GM10266 (cell line): Measurements from ENCODE around the gene MOB3A.

Experiments used
- DNase-seq: peaks from one replicate; pipeline ENCODE4 v3.0.0; 2012; ENCODE audit errors: extremely low spot score
- CTCF ChIP-seq: IDR thresholded peaks from 2 replicates; pipeline ENCODE4 v1.5.1; 2012; ENCODE audit warnings: mild to moderate bottlenecking, low read depth; ENCODE audit not compliant: control insufficient read depth, insufficient read depth; ENCODE audit errors: missing control alignments

MOB3A gene

GRCh38 chr19:2059422-2060201 is 36.5 kb downstream of the MOB3A start:
- DNase-seq, result no peak
- no peak for TF ChIP-seq CTCF

- no peak for TF ChIP-seq CTCF
- no peak for DNase-seq
These were observed 37.3 kb downstream of the MOB3A start for GRCh38 chr19:2058570-2059421.

GRCh38 chr19:2057484-2058469 is 38.3 kb downstream of the MOB3A start:
- DNase-seq, result no peak
- TF ChIP-seq CTCF, result no peak

GRCh38 chr19:2056837-2057192 is 39.3 kb downstream of the MOB3A start:
- no peak for DNase-seq
- no peak for TF ChIP-seq CTCF

- DNase-seq, result no peak
- TF ChIP-seq CTCF, result peak; percentile 5
These were observed 39.9 kb downstream of the MOB3A start for GRCh38 chr19:2055931-2056836.

GRCh38 chr19:2054763-2055162 is 41.4 kb downstream of the MOB3A start:
- DNase-seq, result no peak

More at GRCh38 chr19:2054763-2055162, 41.4 kb downstream of the MOB3A start:
- TF ChIP-seq CTCF, result no peak
